HG03558 (cell line): ENCODE data around the gene POLH.
A peak's percentile ranks its signal among the peaks of the same experiment; 100 is the strongest.
"Not testable (repeated sequence)": the region's sequence is repeated elsewhere in the genome, so short reads cannot be mapped to it uniquely, and the experiment has no call there.

Source experiments
- ATAC-seq: cut with Tn5 transposase; IDR thresholded peaks from one replicate; pipeline ENCODE4 v1.9.1; 2021; ENCODE audit warnings: moderate number of reproducible peaks; ENCODE audit not compliant: unreplicated experiment; ENCODE audit errors: extremely low read depth

POLH gene

DNA sequence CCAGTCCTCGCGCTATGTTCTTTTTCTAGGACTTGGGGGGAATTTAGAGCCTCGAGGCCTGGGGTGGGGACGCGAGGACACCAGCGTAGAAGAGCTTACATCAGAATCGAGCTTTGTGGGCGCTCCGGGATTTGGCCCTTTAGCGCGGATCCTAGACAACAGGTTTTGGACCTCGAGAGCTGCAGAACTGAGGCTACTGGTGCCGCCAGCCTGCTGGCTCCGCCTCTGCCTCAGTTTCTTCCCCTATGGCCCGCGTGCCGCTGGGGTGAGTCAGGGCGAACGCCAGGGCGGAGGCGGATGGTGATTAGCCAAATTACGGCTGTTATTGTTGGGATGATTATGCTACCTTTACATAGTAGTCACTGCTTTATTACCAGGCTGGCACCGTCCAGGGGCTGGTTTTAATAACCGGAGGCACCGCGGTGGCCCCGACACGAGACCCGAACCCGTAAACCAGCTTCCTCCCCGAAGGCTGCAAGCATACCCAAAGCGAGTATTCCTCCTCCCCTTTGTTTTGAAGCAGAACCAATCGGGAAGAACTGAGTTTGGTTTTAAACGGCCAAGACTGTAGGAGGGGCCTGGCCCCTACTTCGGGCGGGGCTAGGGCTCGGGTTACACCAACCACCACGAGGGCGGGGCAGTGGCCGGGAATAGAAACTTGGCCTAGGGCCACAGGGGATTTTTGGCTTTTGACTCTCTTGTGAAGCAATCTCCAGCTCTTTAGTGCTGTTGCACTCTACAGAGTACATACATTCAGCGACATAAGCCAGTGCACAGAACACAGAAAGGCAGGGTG is 53.7 kb downstream of the POLH start:
- ATAC-seq, result peak; percentile 42

DNA sequence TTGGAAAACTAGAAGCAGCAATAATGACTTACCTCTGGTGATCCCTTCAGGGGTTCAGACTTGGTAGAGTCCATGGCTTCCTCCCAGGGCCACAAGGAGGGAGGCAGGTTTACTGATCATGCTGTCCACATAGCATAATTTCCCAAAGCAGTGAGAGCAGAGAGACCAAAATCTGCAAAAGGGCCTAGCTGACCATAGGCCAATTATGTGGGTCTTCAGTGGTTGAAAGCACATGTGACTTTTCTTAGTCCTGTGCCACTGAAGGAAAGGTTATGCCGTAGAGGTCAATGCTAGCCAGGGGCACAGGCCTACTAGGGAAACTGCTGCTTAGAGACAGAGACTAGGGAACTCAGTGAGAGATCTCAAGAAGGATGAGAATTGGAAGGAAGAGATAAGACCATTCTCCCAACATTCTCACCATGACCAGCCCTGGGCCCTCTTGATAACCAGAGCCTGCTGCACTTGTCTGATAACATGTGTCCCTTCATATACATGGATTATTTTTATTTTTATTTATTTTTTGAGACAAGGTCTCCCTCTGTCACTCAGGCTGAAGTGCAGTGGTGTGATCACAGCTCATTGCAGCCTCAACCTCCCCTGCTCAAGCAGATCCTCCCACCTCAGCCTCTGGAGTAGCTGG is 55.1 kb downstream of the POLH start:
- no peak for ATAC-seq

DNA sequence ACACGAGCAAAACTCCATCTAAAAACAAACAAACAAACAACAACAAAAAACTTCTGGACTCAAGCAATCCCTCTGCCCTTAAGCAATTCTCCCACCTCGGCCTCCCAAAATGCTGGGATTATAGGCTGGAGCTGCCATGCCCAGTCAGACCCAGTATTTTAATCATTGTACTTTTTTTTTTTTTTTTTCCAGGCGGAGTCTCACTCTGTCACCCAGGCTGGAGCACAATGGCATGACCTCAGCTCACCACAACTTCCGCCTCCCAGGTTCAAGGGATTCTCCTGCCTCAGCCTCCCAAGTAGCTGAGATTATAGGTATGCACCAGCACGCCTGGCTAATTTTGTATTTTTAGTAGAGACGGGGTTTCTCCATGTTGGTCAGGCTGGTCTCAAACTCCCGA is 57.0 kb downstream of the POLH start:
- ATAC-seq, result not testable (repeated sequence)

- ATAC-seq, result no peak
Observed at GRCh38 chr6:43634702-43635303, 58.8 kb downstream of the POLH start.

- ATAC-seq, result peak; percentile 45
Observed at GRCh38 chr6:43635387-43636307, 59.7 kb downstream of the POLH start, which contains the start of gene MAD2L1BP. Gene MAD2L1BP, plus strand, starts transcription at chr6:43635840. Its CDS starts 36 bp downstream, at chr6:43635876.

- ATAC-seq, result no peak
Observed at GRCh38 chr6:43636308-43636659, 60.3 kb downstream of the POLH start.

DNA sequence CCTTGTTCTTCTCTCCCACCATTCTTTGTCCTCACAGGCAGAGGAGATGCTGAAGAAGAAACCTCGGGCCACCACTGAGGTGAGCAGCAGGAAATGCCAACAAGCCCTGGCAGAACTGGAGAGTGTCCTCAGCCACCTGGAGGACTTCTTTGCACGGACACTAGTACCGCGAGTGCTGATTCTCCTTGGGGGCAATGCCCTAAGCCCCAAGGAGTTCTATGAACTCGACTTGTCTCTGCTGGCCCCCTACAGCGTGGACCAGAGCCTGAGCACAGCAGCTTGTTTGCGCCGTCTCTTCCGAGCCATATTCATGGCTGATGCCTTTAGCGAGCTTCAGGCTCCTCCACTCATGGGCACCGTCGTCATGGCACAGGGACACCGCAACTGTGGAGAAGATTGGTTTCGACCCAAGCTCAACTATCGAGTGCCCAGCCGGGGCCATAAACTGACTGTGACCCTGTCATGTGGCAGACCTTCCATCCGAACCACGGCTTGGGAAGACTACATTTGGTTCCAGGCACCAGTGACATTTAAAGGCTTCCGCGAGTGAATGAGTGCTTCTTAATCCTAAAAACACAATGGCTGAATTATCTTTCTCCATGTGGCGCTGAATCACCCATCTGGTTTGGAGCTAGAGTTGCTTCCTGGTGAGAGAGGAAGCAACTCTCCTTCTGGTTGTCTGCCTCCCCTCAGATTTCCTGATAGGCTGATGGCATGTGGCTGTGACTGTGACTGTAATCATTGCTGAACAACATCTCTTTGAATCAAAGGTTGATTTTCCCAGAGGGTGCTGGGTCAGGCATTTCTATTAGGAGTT is 64.2 kb downstream of the POLH start:
- ATAC-seq, result no peak

- no peak for ATAC-seq
Observed at GRCh38 chr6:43644940-43645612, 69.1 kb downstream of the POLH start, which contains the start of gene RSPH9. Gene RSPH9, plus strand, starts transcription at chr6:43645036. Its CDS starts 63 bp downstream, at chr6:43645099.

GRCh38 chr6:43645613-43645964 is 69.6 kb downstream of the POLH start:
- no peak for ATAC-seq

GRCh38 chr6:43647613-43648012 is 71.6 kb downstream of the POLH start:
- no peak for ATAC-seq

- no peak for ATAC-seq
Observed at GRCh38 chr6:43648248-43648647, 72.3 kb downstream of the POLH start.

GRCh38 chr6:43652822-43653221 is 76.8 kb downstream of the POLH start:
- not testable (repeated sequence) for ATAC-seq

GRCh38 chr6:43657221-43657802 is 81.3 kb downstream of the POLH start:
- no peak for ATAC-seq

DNA sequence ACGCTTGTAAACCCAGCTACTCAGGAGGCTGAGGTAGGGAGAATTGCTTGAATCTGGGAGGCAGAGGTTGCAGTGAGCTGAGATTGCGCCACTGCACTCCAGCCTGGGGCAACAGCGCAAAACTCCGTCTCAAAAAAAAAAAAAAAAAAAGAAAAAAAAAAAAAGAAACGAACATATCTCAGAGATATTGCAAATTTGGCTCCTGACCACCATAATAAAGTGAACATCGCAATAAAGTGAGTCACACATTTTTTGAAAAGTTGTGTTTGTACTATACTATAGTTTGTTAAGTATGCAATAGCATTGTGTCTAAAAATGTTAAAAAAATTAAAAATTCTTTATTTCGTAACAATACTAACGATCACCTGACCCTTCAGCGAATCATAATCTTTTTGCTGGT is 82.2 kb downstream of the POLH start:
- no peak for ATAC-seq

DNA sequence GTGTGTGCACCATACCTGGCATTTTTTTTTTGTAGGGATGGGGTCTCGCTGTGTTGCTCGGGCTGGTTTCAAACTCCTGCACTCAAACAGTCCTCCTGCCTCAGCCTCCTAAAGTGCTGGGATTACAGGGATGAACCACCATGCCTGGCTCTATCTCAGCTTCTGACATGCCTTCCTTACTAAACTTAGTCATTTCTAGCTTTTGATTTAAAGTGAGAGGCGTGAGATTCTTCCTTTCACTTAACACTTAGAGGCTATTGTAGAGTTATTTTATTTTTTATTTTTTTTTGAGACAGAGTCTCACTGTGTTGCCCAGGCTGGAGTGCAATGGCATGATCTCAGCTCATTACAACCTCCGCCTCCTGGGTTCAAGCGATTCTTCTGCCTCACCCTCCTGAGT is 87.0 kb downstream of the POLH start:
- not testable (repeated sequence) for ATAC-seq
